GM18499 (cell line): ENCODE measurements around the gene EIF2B1.

ENCODE experiments used
- ATAC-seq: cut with Tn5 transposase; IDR thresholded peaks from one replicate; pipeline ENCODE4 v1.9.1; 2021; ENCODE audit warnings: moderate number of reproducible peaks; ENCODE audit not compliant: insufficient read depth, unreplicated experiment

EIF2B1 gene

DNA sequence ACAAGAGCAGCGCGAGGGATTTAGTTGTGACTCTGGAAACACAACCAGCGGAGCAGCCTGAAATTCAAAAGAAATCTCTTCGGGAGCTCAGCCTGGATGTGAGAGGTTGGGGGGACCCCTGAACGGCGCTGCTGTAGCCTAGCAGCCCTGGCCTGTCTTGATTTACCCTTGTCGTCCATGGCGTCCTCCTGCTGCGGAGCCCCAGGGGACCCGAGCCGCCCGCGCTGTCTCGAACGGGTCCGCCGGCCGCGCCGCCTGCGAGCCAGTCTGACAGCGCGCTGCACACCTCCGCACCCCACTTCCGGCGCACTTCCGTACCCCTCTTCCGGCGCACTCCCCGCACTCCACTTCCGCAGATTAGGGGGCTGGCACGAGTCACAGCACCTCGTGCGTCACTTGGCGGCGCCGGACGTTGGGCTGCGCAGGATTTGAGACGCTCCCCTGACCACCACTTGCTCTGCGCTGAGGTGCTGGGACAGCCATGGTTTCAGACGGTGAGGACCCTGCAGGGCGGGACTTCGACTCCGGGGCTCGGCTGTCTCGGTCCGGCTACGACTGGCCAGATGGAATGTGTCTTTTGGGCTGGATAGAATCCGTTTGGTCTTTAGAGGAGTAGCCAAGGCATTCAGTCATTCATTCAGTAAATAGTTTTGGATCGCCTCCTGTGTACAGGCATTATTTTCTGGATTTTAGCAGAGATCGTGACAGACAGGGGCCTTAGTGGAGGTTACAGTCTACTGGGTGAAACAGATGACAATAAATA, at the start of gene EIF2B1, which contains the start of gene GTF2H3:
EIF2B1 (minus strand) TSS at position 308 of the 763 bp plus-strand sequence; CDS start at position 179, 129 bp downstream.
GTF2H3 (plus strand) TSS at position 451 of the 763 bp plus-strand sequence; CDS start at position 482, 31 bp downstream.
- ATAC-seq: peak; percentile 79

DNA sequence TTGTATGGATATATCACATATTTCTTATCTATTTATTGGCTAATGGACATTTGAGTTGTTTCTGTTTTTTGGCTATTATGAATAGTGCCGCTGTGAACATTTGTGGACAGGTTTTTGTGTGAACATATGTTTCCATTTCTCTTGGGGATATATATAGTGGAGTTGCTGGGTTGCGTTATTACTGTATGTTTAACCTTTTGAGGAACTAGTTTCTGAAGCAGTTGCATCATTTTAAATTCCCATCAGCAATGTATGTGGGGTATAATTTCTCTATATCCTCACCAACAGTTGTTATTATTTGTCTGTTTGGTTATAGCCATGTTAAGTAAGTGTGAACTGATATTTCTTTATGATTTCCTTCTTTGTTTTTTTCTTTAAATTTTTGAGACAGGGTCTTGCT, 48.1 kb upstream of the EIF2B1 start:
- ATAC-seq: no peak

DNA sequence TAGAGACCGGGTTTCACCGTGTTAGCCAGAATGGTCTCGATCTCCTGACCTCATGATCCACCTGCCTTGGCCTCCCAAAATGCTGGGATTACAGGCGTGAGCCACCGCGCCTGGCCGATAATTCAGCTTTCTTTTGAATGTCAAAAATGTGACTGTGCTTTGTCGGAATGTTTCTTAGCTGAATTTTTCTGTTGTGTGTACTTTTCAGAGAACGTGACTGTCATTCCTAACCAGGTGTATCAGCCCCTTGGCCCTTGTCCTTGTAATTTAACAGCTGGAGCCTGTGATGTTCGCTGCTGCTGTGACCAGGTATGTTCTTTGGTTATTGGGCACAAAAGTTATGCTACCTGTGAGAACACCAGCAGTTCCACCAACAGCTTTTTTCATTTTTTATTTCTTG, 45.5 kb upstream of the EIF2B1 start:
- no peak for ATAC-seq

DNA sequence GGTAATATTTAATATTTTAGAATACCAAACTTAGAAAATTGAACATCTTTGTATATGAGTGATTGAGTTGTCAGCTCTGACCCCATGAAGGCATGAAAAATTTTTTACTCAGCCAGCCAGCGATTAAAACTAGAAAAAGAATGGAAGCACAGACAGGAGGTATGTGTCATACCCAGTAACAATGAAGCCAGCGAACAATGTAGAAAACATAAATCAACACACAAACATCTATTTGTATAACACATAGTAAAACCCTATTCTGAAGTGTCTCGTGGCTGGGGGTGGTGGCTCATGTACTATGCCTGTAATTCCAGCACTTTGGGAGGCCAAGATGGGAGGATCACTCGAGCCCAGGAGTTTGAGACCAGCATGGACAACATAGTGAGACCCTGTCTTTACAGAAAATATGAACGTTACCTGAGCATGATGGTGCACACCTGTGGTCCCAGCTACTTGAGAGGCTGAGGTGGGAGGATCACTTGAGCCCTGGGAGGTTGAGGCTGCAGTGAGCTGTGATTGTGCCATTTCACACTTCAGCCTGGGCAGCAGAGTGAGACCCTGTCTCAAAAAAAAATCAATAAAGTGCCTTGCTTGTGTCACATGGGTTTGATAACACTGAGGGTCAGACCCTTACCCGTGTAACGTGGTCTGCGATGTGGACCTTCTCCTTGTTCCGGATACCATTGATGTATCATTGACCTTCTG, 43.3 kb upstream of the EIF2B1 start:
- ATAC-seq: no peak

DNA sequence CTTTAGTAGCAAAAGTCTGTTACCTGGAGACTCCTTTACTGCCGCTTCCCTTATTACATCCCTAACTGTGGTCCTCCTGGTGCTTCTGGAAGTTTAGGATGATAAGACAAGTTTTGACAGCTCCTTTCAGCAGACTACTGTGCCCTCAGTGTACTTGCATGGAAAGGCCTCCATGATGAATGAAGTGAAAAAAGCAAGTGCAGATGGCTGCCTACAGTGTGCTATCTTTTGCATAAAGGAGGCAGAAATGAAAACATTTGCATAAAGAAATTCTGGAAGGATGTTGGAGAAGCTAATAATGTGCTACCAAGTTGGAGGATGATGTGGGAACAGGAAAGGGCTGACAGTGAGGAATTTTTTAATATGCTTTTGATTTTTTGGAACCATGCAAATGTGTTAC, 42.0 kb upstream of the EIF2B1 start:
- no peak for ATAC-seq

DNA sequence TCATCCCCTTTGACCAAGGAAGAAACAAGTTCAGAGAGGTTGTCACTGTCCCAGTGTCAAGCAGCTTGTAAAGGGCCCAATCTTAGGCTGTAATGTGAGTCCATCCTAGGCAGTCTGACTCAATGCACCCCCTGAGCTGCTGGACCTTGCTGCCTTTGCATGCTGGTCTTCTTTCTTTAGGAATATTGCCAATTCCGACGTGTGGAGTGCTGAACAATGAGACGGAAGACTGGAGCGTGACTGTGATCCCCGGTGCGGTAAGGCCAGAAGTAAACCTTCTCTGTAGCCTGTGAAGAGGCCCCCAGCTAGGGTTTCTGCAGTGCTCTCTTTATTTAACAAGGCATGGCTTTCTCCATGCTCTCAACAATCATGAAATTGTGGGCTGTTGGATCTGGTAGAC, 38.4 kb upstream of the EIF2B1 start:
- ATAC-seq: no peak

DNA sequence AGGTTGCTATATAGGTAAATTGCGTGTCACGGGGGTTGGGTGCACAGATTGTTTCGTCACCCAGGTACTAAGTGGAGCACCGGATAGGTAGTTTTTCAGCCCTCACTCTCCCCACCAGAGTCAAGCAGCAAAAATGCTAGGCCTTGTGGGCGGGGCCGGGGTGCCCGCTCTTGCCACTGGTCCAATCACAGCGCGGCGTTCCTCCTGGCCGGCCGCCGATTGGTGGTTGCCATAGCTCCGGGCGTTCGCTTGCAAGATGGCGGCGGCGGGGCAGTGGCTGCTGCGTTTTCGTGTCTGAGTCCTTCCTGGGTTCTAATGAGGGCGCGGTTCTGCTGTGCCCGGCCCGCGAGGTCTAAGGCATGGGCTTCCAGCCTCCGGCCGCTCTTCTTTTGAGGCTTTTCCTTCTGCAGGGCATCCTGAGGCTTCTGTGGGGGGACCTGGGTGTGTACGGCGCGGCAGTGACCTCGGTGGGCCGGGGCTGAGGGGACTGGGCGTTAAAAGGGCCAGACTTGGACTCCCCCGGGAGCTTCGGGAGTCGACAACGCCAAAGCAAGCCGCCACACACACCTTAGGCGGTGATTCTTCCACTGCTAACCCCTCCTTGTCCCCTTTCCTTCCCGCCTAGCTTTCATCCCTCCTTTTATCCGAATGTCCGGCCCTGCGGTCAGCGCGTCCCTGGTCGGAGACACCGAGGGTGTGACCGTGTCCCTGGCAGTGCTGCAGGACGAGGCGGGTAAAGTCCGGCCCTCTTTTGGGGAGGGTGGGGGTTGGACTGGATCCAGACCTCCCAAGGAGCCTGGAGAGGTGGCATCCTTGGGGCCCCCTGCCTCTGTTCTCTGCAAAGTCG, 37.6 kb upstream of the EIF2B1 start, which contains the start of gene TCTN2:
TCTN2 (plus strand) TSS at position 232 of the 847 bp plus-strand sequence; CDS start at position 360, 128 bp downstream.
- ATAC-seq: no peak

DNA sequence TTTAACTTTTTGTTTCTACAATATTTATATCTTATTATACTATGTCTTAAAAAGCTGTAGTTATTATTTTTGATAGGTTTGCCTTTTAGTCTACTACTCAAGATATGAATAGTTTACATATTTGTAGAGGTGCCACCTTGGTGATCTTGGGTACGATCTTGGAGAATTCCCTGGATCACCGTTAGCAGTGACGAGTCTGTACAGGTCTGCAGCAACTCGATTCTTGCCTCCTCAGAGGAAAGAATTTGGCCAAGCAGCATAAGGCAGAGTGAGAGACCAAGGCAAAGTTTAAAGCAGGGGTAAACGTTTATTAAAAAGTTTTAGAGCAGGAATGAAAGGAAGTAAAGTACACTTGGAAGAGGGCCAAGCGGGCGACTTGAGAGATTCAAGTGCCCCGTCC, 34.3 kb upstream of the EIF2B1 start:
- ATAC-seq: no peak

DNA sequence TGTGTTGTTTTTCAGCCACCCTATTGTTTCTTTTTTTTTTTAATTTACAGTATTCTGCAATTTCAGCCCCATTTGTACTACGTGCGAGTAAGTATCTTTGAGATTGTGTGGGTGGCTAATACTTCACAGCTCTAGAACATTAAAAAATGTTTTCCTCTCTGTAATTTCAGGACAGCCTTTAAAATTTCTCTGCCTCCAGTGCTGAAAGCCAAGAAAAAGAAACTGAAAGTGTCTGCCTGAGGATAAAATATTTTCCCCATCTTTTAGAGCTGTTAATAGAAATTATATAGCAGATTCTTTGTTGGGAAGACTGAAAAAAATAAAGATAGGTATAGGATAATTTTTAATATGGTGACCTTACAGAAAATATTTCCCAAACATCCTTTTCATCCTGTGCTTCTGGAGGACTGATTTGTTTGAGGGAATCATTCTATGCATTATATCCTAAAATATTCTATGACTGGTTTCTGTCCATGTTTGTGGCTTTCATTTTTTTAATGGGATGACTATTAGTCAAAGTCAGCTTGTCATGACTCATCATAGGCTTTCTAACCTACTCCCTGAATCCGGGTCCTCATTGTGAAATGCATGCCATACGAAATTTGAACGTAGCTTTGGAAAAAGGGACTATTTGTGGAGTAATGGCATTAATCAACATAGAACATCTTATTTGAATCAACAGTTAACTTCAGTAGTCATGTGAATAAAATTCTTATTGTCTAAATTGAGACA, 26.7 kb upstream of the EIF2B1 start:
- ATAC-seq: no peak

DNA sequence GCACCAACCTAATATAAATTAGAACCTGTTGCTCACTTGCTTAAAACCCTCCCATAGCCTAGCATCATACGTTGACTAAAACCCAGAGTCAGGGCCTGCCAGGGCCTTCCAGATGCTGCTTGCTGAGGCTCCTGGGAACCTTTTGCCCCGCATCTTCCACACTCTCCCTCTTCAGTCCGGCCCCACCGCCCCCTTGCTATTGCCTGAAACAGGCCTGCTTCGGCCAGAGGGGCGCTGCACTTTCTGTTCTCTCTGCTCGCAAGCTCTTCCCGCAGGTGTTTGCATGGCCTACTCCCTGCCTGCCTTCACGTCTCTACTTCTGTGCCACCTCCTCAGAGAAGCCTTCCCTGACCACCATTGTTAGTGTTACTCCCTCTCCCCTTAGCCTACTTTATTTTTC, 23.7 kb upstream of the EIF2B1 start:
- ATAC-seq: no peak

DNA sequence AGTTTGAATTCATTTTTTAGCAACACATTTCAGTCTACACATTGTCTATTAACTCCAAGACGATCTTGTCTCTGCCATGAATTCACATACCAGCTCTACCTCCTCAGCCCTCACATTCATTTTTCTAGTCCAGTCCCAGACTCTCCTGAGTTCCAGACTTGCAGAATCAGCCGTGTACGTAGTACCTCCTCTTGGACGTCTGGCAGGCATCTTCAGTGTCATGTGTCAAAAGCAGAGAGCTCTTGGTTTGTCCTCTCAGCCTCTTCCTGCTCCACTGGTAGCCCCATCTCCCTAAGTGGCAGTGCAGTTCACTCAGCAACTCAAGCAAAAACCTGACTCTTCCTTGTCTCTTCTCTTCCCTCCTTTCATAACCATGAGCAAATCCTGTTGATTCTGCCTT, 22.9 kb upstream of the EIF2B1 start:
- ATAC-seq: no peak

DNA sequence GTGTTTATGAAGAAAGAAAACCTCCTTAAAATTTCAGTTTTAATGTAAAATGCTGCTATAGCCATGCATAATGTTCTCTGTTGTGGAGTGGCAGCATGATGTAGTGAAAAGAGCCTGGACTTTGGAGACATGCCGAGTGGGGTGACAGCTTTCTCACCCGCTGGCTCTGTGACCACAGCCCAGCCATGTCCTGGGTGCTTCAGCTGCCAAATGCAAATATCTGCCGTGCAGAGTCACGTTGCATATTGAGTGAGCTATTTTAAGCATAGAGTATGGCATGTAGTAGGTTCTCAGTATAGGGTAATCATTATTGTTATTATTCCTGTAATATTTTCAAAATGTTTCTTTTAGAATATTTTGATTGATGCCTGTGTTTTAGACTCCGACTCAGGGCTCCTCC, 21.9 kb upstream of the EIF2B1 start:
- ATAC-seq: no peak

DNA sequence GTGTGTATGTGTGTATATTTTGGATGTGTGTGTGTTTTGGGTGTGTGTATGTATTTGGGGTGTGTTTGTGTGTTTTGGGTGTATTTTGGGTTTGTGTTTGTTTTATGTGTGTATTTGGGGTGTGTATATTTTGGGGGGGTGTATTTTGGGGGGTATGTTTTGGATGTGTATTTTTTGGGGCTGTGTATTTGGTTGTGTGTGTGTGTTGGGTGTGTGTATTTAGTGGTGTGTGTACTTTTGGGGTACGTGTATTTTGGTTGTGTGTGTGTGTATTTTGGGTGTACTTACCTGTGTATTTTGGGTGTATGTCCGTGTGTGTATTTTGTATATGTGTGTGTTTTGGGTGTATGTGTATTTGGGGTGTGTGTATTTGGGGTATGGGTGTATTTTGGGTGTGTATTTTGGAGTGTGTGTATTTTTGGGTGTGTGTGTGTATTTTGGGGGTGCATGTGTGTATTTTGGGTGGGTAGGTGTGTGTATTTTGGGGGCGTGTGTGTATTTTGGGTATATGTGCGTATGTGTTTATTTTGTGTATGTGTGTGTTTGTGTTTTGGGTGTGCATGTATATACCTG, 20.7 kb upstream of the EIF2B1 start:
- no peak for ATAC-seq

DNA sequence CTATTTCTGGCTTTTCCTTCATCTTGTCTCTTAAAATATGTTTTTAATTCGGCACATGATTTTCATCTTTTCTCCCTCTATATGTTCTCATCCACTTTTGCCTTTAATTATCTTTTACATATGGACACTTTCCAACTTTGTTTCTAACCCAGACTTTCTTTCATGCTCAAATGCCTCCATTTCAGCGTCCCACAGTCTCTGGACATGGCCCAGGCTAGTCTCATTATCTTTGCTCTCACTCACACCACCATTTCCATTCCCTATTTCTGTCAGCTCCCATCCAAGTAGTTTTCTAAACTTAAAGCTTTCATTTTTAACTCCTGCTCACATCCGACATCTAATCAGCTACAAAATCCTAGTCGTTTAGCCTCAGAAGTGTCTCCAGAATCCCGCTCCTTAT, 14.9 kb upstream of the EIF2B1 start:
- ATAC-seq: no peak

DNA sequence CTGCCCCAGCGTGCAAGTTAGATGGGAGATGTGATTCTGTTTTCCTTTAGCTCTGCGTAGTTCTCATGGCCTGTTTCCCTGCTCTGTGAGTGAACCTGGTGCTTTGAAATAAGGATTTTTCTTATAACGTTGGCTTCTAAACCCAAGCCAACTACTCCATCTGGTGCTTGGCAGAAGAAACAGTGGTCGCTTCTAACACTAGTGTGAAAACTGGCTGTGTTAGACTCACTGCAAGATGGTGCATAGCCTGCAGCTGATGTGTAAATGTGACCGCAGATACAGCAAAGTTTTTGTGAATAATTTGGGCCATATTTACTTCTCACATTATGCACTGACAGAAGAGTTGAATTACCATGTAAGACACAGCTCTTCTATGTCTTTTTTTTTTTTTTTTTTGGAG, 12.4 kb upstream of the EIF2B1 start:
- no peak for ATAC-seq

DNA sequence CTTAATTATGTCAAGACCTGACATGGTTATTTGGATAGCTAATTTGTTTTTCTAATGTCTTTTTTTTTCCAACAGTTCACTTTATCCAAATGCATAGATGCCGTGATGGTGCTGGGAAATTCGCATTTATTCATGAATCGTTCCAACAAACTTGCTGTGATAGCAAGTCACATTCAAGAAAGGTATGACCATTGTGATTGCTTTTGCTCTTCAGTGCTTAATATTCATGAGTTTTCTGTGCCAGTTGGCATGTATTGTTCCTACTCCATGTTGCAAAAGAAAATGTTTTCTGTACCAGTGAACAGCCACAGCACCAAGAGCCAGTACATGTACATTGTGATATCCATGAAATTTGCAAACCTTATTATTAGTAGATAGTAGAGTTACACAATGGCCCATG, 11.9 kb upstream of the EIF2B1 start:
- ATAC-seq: no peak

DNA sequence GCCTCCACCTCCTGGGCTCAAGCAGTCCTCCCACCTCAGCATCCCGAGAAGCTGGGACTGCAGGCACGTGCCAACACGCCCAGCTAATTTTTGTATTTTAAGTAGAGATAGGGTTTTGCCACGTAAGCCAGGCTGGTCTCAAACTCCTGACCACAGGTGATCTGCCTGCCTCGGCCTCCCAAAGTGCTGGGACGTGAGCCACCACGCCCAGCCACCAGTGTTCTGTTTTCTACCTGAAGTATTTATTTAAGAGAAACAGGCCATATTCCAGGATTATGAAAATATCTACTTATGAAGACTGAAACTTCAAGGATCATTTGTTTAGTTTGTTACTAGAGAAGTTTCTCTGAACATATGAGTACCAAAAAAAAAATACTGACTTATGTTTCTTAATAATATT, 10.4 kb upstream of the EIF2B1 start:
- no peak for ATAC-seq

DNA sequence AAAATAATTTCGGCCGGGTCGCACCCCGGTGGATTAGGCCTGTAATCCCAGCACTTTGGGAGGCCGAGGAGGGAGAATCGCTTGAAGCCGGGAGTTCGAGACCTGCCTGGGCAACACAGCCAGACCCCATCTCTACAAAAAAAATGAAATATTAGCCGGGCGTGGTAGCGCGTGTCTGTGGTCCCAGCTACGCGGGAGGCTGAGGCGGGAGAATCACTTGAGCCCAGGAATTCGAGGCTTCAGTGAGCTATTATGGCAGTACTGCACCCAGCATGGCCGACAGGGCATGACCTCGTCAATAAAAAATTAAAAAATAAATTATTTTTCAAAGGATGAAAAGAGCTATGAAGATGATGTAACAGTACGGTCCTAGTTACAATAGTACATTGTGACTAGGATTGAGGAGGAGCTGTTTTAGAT, 666 bp upstream of the EIF2B1 start:
- no peak for ATAC-seq

DNA sequence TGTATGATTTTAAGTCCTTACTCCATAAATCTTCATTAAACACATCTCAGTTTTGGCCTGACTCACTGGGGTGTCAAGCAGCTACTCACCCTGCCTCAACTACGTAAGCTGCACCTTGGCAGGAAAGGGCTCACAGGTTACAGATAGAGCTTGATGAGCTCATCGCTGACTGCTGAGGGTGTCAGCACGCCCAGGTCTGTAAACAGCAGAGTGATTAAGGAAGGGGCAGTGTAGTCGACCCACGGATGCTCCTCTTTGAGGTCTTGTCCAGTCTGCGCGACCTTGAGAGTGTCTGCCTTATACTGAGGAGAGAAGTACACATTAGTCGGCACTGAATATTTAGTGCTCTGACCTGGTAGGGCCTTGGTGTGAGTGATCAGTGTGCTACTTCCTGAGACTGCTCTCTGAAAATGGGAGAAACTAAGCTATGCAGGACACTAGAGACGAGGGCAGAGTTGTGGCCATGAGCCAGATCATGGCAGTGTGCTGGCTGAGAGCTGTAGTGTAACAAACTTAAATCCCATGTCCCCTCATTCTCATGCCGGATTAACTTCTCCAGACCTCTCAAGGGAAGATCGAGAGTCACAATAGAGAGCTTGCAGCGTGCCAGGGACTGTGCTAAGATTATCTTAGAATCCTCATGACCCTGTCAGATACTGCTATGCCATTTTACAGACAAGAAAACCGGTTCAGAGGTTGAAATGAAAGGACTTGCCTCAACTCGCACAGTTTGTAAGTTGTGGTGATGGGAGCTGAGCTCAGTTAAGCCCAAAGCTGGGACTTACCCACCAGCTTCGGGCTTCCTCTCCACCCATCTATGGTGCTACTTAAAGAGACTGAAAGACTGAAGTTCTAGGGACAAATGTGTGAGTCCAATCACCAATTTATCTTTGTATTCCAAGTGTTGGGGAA, 11.6 kb downstream of the EIF2B1 start:
- no peak for ATAC-seq
